H9 (cell line): ENCODE data around the gene AQP2. TPM values are rescaled to one million over a fixed set of nuclear protein-coding genes. Genes with fewer than 3 reads are reported as not detected.

Experiments
- DNase-seq: peaks from one replicate; pipeline ENCODE4 v3.0.0-alpha.2; 2017
- H2AFZ ChIP-seq: one replicate; pipeline ENCODE4 v1.6.1; 2013; ENCODE audit warnings: mild to moderate bottlenecking, low read length, control low read depth, moderate library complexity
- H2AK5ac ChIP-seq: 2 replicates; pipeline ENCODE4 v1.6.1; 2013; ENCODE audit warnings: low read length, control low read depth, mixed read lengths; ENCODE audit not compliant: insufficient read length
- H2BK120ac ChIP-seq: one replicate; pipeline ENCODE4 v1.6.1; 2013; ENCODE audit warnings: low read depth, mild to moderate bottlenecking, low read length, control low read depth, inconsistent platforms; ENCODE audit not compliant: poor library complexity, severe bottlenecking
- H2BK12ac ChIP-seq: 2 replicates; pipeline ENCODE4 v1.6.1; 2013; ENCODE audit warnings: low read length, control low read depth, mixed read lengths, low read depth; ENCODE audit not compliant: insufficient read length
- H2BK15ac ChIP-seq: 2 replicates; pipeline ENCODE4 v1.6.1; 2013; ENCODE audit warnings: low read depth, low read length, control low read depth
- H2BK20ac ChIP-seq: one replicate; pipeline ENCODE4 v1.6.1; 2013; ENCODE audit warnings: low read depth, mild to moderate bottlenecking, low read length, control low read depth, inconsistent platforms; ENCODE audit not compliant: poor library complexity, severe bottlenecking
- H2BK5ac ChIP-seq: 2 replicates; pipeline ENCODE4 v1.6.1; 2013; ENCODE audit warnings: low read length, control low read depth, mixed read lengths; ENCODE audit not compliant: insufficient read length
- H3K14ac ChIP-seq: 2 replicates; pipeline ENCODE4 v1.6.1; 2013; ENCODE audit warnings: low read length, control low read depth; ENCODE audit not compliant: insufficient read depth
- H3K18ac ChIP-seq: 2 replicates; pipeline ENCODE4 v1.6.1; 2013; ENCODE audit warnings: low read depth, mild to moderate bottlenecking, mixed read lengths, low read length, control low read depth; ENCODE audit not compliant: insufficient read length
- H3K23ac ChIP-seq: 2 replicates; pipeline ENCODE4 v1.6.1; 2013; ENCODE audit warnings: low read length, control low read depth, mixed read lengths, low read depth; ENCODE audit not compliant: insufficient read length
- H3K23me2 ChIP-seq: 2 replicates; pipeline ENCODE4 v1.6.1; 2013; ENCODE audit warnings: low read depth, mild to moderate bottlenecking, mixed read lengths, low read length, control low read depth; ENCODE audit not compliant: insufficient read length, poor library complexity, severe bottlenecking
- H3K27ac ChIP-seq: 2 replicates; pipeline ENCODE4 v1.5.1; 2013; ENCODE audit warnings: low read length, control low read depth, mixed read lengths, low read depth; ENCODE audit not compliant: insufficient read length
- H3K27me3 ChIP-seq: 2 replicates; pipeline ENCODE4 v1.6.1; 2013; ENCODE audit warnings: low read length, control low read depth, inconsistent platforms; ENCODE audit not compliant: insufficient read depth
- H3K4ac ChIP-seq: 2 replicates; pipeline ENCODE4 v1.6.1; 2013; ENCODE audit warnings: low read depth, mild to moderate bottlenecking, control low read depth, inconsistent platforms, low read length, moderate library complexity
- H3K4me1 ChIP-seq: 2 replicates; pipeline ENCODE4 v1.6.1; 2013; ENCODE audit warnings: low read length, control low read depth, inconsistent platforms; ENCODE audit not compliant: insufficient read depth
- H3K4me2 ChIP-seq: 2 replicates; pipeline ENCODE4 v1.6.1; 2013; ENCODE audit warnings: low read length, control low read depth, mixed read lengths; ENCODE audit not compliant: insufficient read length, insufficient read depth
- H3K56ac ChIP-seq: 2 replicates; pipeline ENCODE4 v1.6.1; 2013; ENCODE audit warnings: low read depth, mild to moderate bottlenecking, mixed read lengths, low read length, control low read depth; ENCODE audit not compliant: insufficient read length
- H3K79me1 ChIP-seq: 2 replicates; pipeline ENCODE4 v1.6.1; 2013; ENCODE audit warnings: low read depth, mild to moderate bottlenecking, moderate library complexity, low read length, control low read depth, inconsistent platforms; ENCODE audit not compliant: insufficient read depth, poor library complexity, severe bottlenecking
- H3K79me2 ChIP-seq: 2 replicates; pipeline ENCODE4 v1.6.1; 2013; ENCODE audit warnings: low read length, control low read depth, inconsistent platforms; ENCODE audit not compliant: insufficient read depth
- H3K9ac ChIP-seq: 2 replicates; pipeline ENCODE4 v1.6.1; 2013; ENCODE audit warnings: low read length, control low read depth, mixed read lengths; ENCODE audit not compliant: insufficient read length; ENCODE audit errors: extremely low read depth
- H3K9me3 ChIP-seq: one replicate; pipeline ENCODE4 v1.6.1; 2013; ENCODE audit warnings: low read depth, low read length, inconsistent platforms; ENCODE audit not compliant: control insufficient read depth
- H3T11ph ChIP-seq: one replicate; pipeline ENCODE4 v1.6.1; 2013; ENCODE audit warnings: mild to moderate bottlenecking, low read length, control low read depth, inconsistent platforms
- H4K20me1 ChIP-seq: one replicate; pipeline ENCODE4 v1.6.1; 2013; ENCODE audit not compliant: control insufficient read depth, insufficient read length, insufficient read depth
- H4K5ac ChIP-seq: 2 replicates; pipeline ENCODE4 v1.6.1; 2013; ENCODE audit warnings: low read depth, mild to moderate bottlenecking, mixed read lengths, low read length, control low read depth; ENCODE audit not compliant: insufficient read length
- H4K8ac ChIP-seq: replicated peaks from 2 replicates; pipeline ENCODE4 v1.6.1; 2013; ENCODE audit warnings: low read length, control low read depth, mixed read lengths, low read depth; ENCODE audit not compliant: insufficient read length
- H4K91ac ChIP-seq: 2 replicates; pipeline ENCODE4 v1.6.1; 2013; ENCODE audit warnings: low read depth, mild to moderate bottlenecking, moderate library complexity, mixed read lengths, low read length, control low read depth; ENCODE audit not compliant: insufficient read length
- H3K27ac Mint-ChIP-seq, 3 experiments: 2 replicates in 2 of 3; 3 replicates in 1 of 3; pipeline ENCODE4 v1.8.0; 2020 to 2021; ENCODE audit warnings: mixed read lengths in 3 of 3, mild to moderate bottlenecking in 1 of 3, moderate library complexity in 1 of 3
- H3K27me3 Mint-ChIP-seq: 2 replicates; pipeline ENCODE4 v1.8.0; 2021; ENCODE audit warnings: low read depth, mild to moderate bottlenecking, moderate library complexity, mixed read lengths
- H3K36me3 Mint-ChIP-seq, 3 experiments: 2 replicates in 2 of 3; 3 replicates in 1 of 3; pipeline ENCODE4 v1.8.0; 2020 to 2021; ENCODE audit warnings: low read depth in 3 of 3, mixed read lengths in 3 of 3; ENCODE audit not compliant: insufficient read depth in 1 of 3
- H3K4me1 Mint-ChIP-seq, 2 experiments: 2 replicates each; pipeline ENCODE4 v1.8.0; 2020; ENCODE audit warnings: mixed read lengths in 2 of 2
- H3K4me3 Mint-ChIP-seq, 2 experiments: 2 replicates in 1 of 2; 3 replicates in 1 of 2; pipeline ENCODE4 v1.8.0; 2020 to 2021; ENCODE audit warnings: mild to moderate bottlenecking in 2 of 2, mixed read lengths in 2 of 2, moderate library complexity in 1 of 2
- H3K9me3 Mint-ChIP-seq, 2 experiments: 2 replicates in 1 of 2; 3 replicates in 1 of 2; pipeline ENCODE4 v1.8.0; 2020; ENCODE audit warnings: mild to moderate bottlenecking in 2 of 2, mixed read lengths in 2 of 2, moderate library complexity in 1 of 2
- CTCF ChIP-seq: fragments of 200-600 bp; sonication (generic); conservative IDR thresholded peaks from 3 replicates; pipeline ENCODE4 v1.8.0; 2021; ENCODE audit warnings: antibody characterized with exemption, mild to moderate bottlenecking
- WGBS: extraction: QIAGEN DNeasy Blood & Tissue Kit; methylation state at CpG from one replicate; pipeline ENCODE4 v1.1.7; 2013; ENCODE audit warnings: missing lambda C conversion rate, low lambda C conversion rate, mixed read lengths; ENCODE audit not compliant: insufficient read length; ENCODE audit errors: extremely low coverage; 5-methylcytosine and 5-hydroxymethylcytosine counted together
- total RNA-seq: library from RNA; stranded (reverse); gene quantifications from 2 replicates; pipeline ENCODE4 v1.2.1, GENCODE V29; 2021

Gene AQP2
- total RNA-seq, 1 experiment from 2014 or later, result not detected

GRCh38 chr12:49979791-49980190, 29.3 kb downstream of the AQP2 start:
- Histone ChIP-seq H2BK5ac (no peak overlapping the region), H3K4me2 (no peak overlapping the region), H3K18ac (no peak overlapping the region), H3K9me3 (no peaks in the 10 kb centered on the region), H2AFZ (no peak overlapping the region), H3K79me1 (no peaks in the 10 kb centered on the region), H2BK120ac (no peak overlapping the region), H3K27ac (no peak overlapping the region), H3K4me1 (no peaks in the 10 kb centered on the region), H4K91ac (no peak overlapping the region), H3K79me2 (no peaks in the 10 kb centered on the region), H4K5ac (no peak overlapping the region), H3K9ac (no peak overlapping the region), H3K27me3 (no peaks in the 10 kb centered on the region), H3K23me2 (no peaks in the 10 kb centered on the region), H4K20me1 (no peaks in the 10 kb centered on the region), H2BK15ac (no peak overlapping the region), H3K4ac (no peak overlapping the region), H2BK12ac (no peak overlapping the region), H4K8ac (no peak overlapping the region), H3K56ac (no peak overlapping the region), H2BK20ac (no peak overlapping the region), H2AK5ac (no peak overlapping the region), H3K23ac (no peak overlapping the region), H3K14ac (no peak overlapping the region), H3T11ph (no peak overlapping the region)
- Mint-ChIP-seq H3K9me3 (no peaks in the 10 kb centered on the region), H3K27ac (peak overlapping the region in 2 of 3 experiments; percentile 38 to 89; a peak in 4 of 7 replicates), H3K4me1 (peaks cover 29 to 44% of the 10 kb centered on the region in 2 experiments), H3K27me3 (no peaks in the 10 kb centered on the region; the same call in 1 of the 2 replicates), H3K4me3 (no peak overlapping the region), H3K36me3 (no peaks in the 10 kb centered on the region)
- no peak for TF ChIP-seq CTCF
- no CpG with 5 or more reads among the region's 3 CpGs for WGBS
- DNase-seq, result no peak
